ENCODE measurements around the gene GSTA4.
A peak's percentile ranks its signal among the peaks of the same experiment; 100 is the strongest.
"Not testable (repeated sequence)": the region's sequence is repeated elsewhere in the genome, so short reads cannot be mapped to it uniquely, and the experiment has no call there.

Gene GSTA4

GRCh38 chr6:53015486-53015885 is 20.4 kb upstream of the GSTA4 start:
- TF ChIP-seq ZFX (IDR thresholded peaks at IDR 0.05) (no peak), CTCF (conservative IDR thresholded peaks at IDR 0.05) (no peak)
- H3K27ac ChIP-seq, result no peak overlapping the region

GRCh38 chr6:53014744-53015143 is 19.7 kb upstream of the GSTA4 start:
- TF ChIP-seq CTCF (conservative IDR thresholded peaks at IDR 0.05) (no peak), ZFX (IDR thresholded peaks at IDR 0.05) (no peak)
- H3K27ac ChIP-seq, result no peak overlapping the region

GRCh38 chr6:53014063-53014462 is 19.0 kb upstream of the GSTA4 start:
- TF ChIP-seq CTCF (conservative IDR thresholded peaks at IDR 0.05) (no peak), ZFX (IDR thresholded peaks at IDR 0.05) (no peak)

GRCh38 chr6:53011979-53012378 is 16.9 kb upstream of the GSTA4 start:
- H3K27ac ChIP-seq, result peak overlapping the region; percentile 15
- TF ChIP-seq CTCF (conservative IDR thresholded peaks at IDR 0.05) (no peak), ZFX (IDR thresholded peaks at IDR 0.05) (no peak)

More at GRCh38 chr6:53014063-53014462, 19.0 kb upstream of the GSTA4 start:
- no peak overlapping the region for H3K27ac ChIP-seq

GRCh38 chr6:53010504-53010903 is 15.4 kb upstream of the GSTA4 start:
- no peak for TF ChIP-seq CTCF (conservative IDR thresholded peaks at IDR 0.05)
- TF ChIP-seq ZFX (IDR thresholded peaks at IDR 0.05), result no peak
- H3K27ac ChIP-seq, result no peak overlapping the region

GRCh38 chr6:53009511-53009910 is 14.4 kb upstream of the GSTA4 start:
- no peak for TF ChIP-seq ZFX (IDR thresholded peaks at IDR 0.05)
- no peak for TF ChIP-seq CTCF (conservative IDR thresholded peaks at IDR 0.05)
- no peak overlapping the region for H3K27ac ChIP-seq

- no peak for TF ChIP-seq ZFX (IDR thresholded peaks at IDR 0.05)
- TF ChIP-seq CTCF (conservative IDR thresholded peaks at IDR 0.05), result no peak
Observed at GRCh38 chr6:53009056-53009455, 14.0 kb upstream of the GSTA4 start.

GRCh38 chr6:53008192-53008687 is 13.2 kb upstream of the GSTA4 start:
- H3K27ac ChIP-seq, result not testable (repeated sequence)

More at GRCh38 chr6:53009056-53009455, 14.0 kb upstream of the GSTA4 start:
- H3K27ac ChIP-seq, result no peak overlapping the region

Data from C4-2B (cell line).